Stimulated activated naive B cell treated with anti-CD40 and anti-IgM and Interleukin-4, amounts not matched to agents 10 μg/mL and 1 μg/mL and 100 μg/mL, for 72 hours (primary cell): ENCODE results near the gene KLHDC1.
"Not testable (repeated sequence)": the region's sequence is repeated elsewhere in the genome, so short reads cannot be mapped to it uniquely, and the experiment has no call there.

ENCODE experiments used
- ATAC-seq, 2 donors: fragments of 150-1000 bp; cut with Tn5 transposase; replicated peaks; 2 replicates each; pipeline ENCODE4 v1.10.0; 2021; ENCODE audit warnings: moderate library complexity in 1 of 2
- DNase-seq: peaks from one replicate; pipeline ENCODE4 v3.0.0; 2021
- H3K27ac Mint-ChIP-seq: one replicate; pipeline ENCODE4 v1.8.0; 2022; ENCODE audit warnings: mild to moderate bottlenecking, mixed read lengths
- H3K27me3 Mint-ChIP-seq, 2 donors: one replicate each; pipeline ENCODE4 v1.8.0; 2022; ENCODE audit warnings: mixed read lengths in 2 of 2
- H3K36me3 Mint-ChIP-seq, 2 donors: one replicate each; pipeline ENCODE4 v1.8.0; 2022; ENCODE audit warnings: mixed read lengths in 2 of 2, mild to moderate bottlenecking in 1 of 2
- H3K4me1 Mint-ChIP-seq, 2 donors: one replicate each; pipeline ENCODE4 v1.8.0; 2022; ENCODE audit warnings: mixed read lengths in 2 of 2, mild to moderate bottlenecking in 1 of 2
- H3K4me3 Mint-ChIP-seq, 2 donors: one replicate each; pipeline ENCODE4 v1.8.0; 2022; ENCODE audit warnings: mild to moderate bottlenecking in 2 of 2, mixed read lengths in 2 of 2, moderate library complexity in 1 of 2
- H3K9me3 Mint-ChIP-seq, 2 donors: one replicate each; pipeline ENCODE4 v1.8.0; 2022; ENCODE audit warnings: mixed read lengths in 2 of 2, mild to moderate bottlenecking in 1 of 2

Gene KLHDC1

DNA sequence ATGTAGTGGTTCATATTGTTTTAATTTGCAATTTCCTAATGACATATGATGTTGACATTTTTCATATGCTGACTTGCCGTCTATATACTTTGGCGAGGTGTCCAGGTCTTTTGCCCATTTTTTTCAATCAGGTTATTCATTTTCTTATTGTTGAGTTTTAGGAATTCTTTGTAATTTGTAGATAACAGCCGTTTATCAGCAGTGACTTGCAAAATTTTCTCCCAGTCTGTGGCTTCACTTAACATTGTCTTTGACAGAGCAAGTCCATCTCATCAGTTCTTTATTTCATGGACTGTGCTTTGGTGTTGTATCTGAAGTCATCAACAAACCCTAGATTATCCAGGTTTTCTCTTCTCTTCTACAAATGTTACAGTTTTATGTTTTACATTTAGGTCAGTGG lies 62.5 kb downstream of the KLHDC1 start:
- Mint-ChIP-seq H3K36me3 (peaks cover 3% of the 10 kb centered on the region in 2 donors), H3K27me3 (no peaks in the 10 kb centered on the region), H3K4me3 (no peak overlapping the region), H3K27ac (no peak overlapping the region), H3K9me3 (peaks cover 2 to 3% of the 10 kb centered on the region in 2 donors), H3K4me1 (no peaks in the 10 kb centered on the region)
- no peak for ATAC-seq
- no peak for DNase-seq

DNA sequence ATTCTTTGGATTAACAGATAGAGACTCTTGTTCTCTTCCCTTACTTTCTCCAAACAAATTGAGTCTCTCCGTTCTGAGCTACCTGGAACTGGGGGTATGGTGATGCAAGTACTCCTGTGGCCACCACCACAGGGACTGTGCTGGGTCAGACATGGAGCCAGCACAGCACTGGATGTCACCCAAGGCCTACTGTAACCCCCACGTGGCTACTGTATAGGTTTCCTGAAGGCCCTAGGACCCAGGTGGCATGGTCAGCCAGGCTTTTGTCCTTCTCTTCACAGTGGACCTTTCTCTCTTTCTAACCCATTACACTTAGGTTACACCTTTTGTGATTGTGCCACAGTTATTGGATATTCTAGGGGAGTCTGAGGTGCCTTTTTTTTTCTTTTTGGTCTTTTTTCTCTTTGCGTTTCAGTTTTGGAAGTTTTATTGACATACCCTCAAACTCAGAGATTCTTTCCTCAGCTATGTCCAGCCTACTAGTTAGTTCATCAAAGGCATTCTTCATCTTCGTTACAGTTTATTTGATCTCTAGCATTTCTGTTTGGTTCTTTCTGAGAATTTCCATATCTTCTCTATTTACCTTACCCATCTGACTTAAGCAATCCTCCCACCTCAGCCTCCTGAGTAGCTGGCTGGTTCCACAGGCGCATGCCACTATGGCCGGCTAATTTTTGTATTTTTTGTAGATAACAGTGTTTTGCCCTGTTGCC lies 69.1 kb downstream of the KLHDC1 start:
- ATAC-seq (no peak), DNase-seq (no peak)
- Mint-ChIP-seq H3K9me3 (no peaks in the 10 kb centered on the region), H3K27ac (no peak overlapping the region), H3K27me3 (no peaks in the 10 kb centered on the region), H3K4me1 (peaks cover 4% of the 10 kb centered on the region in 2 donors), H3K36me3 (no peaks in the 10 kb centered on the region), H3K4me3 (no peak overlapping the region)

DNA sequence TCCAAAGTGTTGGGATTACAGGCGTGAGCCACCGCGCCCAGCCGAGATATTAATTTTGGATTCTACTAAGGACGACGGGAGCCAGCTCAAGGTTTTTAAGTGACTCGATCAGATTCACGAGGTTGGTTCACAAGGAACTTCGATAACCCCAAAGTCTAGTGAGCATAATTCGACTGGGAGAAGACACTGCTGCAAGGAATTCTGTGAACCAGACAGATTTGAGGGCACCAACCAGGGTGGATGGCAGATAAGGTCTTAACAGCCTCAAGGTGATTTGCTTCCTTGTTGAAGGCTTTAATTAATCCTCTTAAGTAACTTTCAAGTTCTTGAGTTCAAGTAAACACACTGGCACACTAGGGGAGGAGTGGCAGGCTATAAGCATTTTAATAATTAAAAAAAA lies 73.9 kb downstream of the KLHDC1 start:
- Mint-ChIP-seq H3K4me1 (peaks cover 16 to 34% of the 10 kb centered on the region in 2 donors), H3K27ac (peak overlapping the region; percentile 100), H3K4me3 (peak overlapping the region; percentile 96 to 97), H3K27me3 (no peaks in the 10 kb centered on the region), H3K9me3 (no peaks in the 10 kb centered on the region), H3K36me3 (peaks cover 3 to 4% of the 10 kb centered on the region in 2 donors)
- ATAC-seq: no peak
- DNase-seq: no peak

DNA sequence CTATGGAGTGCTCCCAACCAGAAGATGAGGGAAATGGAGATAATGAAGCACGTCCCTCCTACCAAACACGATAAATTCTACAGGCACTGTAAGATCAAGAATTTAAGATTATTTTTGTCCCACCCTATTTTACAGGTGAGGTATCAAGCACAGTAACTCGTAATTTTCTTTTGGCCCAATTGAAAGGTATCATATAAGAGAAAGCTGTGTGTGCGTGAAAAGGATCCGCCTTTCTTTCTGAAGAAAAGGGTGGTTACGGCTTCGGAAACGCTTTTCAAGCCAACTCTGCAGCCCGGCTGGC lies 74.3 kb downstream of the KLHDC1 start:
- Mint-ChIP-seq H3K27ac (peak overlapping the region; percentile 100), H3K27me3 (no peaks in the 10 kb centered on the region), H3K4me1 (peaks cover 16 to 34% of the 10 kb centered on the region in 2 donors), H3K9me3 (no peaks in the 10 kb centered on the region), H3K4me3 (peak overlapping the region; percentile 96 to 97), H3K36me3 (peaks cover 3 to 4% of the 10 kb centered on the region in 2 donors)
- ATAC-seq (no peak), DNase-seq (no peak)

DNA sequence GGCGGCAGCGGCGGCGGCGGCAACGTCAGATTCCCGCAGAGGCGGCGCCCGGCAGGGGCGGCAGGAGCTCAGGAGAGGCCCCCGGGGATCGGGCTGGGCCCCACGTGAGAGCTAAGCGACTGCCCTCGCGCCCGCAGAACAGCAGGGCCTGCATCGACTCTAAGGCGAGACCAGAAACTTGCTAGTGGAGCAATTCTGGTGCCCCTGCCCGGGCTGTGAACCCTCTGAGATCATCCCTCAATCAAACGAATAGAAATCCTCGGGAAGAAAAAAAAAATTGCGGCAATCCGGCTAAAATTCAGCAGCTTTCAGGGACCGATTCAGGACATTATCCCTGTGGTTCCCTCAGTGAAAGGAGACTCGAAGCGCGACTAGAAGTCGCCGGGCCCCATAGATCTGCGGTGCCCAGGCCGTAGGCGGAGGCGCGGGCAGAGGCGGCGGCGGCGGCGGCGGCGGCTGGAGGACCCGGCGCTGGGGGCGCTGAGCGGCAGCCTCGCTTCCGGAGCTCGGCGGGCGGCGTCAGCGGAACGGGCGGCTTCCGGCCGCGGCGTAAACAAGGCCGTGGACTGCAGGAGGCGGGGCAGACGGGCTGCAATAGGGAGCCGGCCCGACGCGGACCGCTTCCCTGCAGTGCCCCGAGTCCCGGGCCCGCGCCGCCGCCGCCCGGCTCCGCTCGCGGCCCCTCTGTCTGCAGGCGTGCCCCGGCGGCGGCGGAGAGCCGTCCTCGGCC lies 74.8 kb downstream of the KLHDC1 start, which contains the start of gene KLHDC2:
KLHDC2 (plus strand) TSS at position 583 of the 730 bp plus-strand sequence. CDS start 316 bp downstream, outside the sequence.
- Mint-ChIP-seq H3K27ac (peak within 1 kb of the TSS; percentile 100), H3K27me3 (no peaks in the 10 kb centered on the region), H3K4me3 (peak within 1 kb of the TSS; percentile 96 to 97), H3K4me1 (peaks cover 16 to 34% of the 10 kb centered on the region in 2 donors), H3K9me3 (no peaks in the 10 kb centered on the region), H3K36me3 (peaks cover 3 to 4% of the 10 kb centered on the region in 2 donors)
- DNase-seq: peak; percentile 88
- ATAC-seq: peak; percentile 84 to 87

DNA sequence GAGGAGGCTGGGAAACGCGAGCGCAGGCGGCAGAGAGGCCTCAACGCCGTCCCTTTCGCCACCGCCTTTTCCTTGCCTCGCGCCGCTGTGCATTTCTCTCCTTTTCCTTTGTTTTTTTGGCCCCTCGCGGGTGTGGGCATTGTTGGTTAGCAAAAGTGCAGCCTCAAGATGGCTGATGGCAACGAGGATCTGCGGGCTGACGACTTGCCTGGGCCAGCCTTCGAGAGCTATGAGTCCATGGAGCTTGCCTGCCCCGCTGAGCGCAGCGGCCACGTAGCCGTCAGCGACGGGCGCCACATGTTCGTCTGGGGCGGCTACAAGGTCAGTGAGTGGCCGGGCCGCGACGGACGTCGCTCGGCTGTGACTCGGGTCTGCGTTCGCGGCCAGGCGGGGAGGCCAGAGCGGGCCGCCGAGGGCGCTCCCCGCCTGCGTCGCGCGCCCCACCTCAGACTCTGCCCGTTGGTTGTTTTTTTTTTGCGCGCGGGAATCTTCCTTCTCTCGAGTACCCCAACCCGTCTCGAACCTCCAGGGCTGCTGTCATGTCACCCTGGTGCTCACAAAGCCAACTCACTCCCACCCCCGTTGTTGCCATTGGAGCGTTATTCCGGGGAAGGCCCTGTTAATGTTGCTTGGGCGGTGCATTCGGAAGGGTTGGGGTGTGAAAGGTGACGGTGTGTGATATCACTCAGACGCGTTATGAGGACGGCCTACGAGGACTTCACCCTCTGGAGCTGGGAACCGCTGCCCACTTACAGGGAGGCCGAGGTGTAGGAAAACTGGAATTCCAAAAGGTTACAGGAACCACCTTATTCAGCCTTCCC lies 75.6 kb downstream of the KLHDC1 start:
- H3K27me3 Mint-ChIP-seq: no peaks in the 10 kb centered on the region
- no peaks in the 10 kb centered on the region for H3K9me3 Mint-ChIP-seq
- H3K4me3 Mint-ChIP-seq: peak overlapping the region; percentile 90 to 96
- peaks cover 3 to 4% of the 10 kb centered on the region in 2 donors for H3K36me3 Mint-ChIP-seq
- DNase-seq (peak; percentile 68), ATAC-seq (peak; percentile 40 to 54)
- H3K4me1 Mint-ChIP-seq: peaks cover 16 to 34% of the 10 kb centered on the region in 2 donors
- H3K27ac Mint-ChIP-seq: peak overlapping the region; percentile 98

DNA sequence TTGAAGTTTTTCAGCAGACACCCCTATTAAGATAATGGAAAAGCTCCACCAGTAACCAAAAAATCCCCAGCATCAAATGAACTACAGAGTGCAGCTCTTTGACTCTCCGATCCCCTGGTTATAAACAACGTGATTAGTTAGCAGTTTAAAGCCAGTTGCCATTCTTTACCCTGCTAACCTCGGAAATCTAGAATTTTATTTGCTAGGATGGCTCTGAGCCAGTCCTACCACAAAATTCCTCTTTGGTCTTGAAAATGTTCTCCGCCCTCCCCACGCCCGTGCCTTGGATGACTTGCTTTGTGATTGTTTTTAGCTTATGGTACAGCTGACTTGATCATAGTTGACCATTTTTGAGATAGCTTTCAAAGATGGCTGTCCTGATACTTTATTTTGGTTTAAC lies 76.3 kb downstream of the KLHDC1 start:
- Mint-ChIP-seq H3K27me3 (no peaks in the 10 kb centered on the region), H3K9me3 (no peaks in the 10 kb centered on the region), H3K4me1 (peaks cover 16 to 34% of the 10 kb centered on the region in 2 donors), H3K4me3 (peak overlapping the region; percentile 90 to 96), H3K27ac (peak overlapping the region; percentile 98), H3K36me3 (peaks cover 3 to 4% of the 10 kb centered on the region in 2 donors)
- ATAC-seq (no peak), DNase-seq (no peak)

DNA sequence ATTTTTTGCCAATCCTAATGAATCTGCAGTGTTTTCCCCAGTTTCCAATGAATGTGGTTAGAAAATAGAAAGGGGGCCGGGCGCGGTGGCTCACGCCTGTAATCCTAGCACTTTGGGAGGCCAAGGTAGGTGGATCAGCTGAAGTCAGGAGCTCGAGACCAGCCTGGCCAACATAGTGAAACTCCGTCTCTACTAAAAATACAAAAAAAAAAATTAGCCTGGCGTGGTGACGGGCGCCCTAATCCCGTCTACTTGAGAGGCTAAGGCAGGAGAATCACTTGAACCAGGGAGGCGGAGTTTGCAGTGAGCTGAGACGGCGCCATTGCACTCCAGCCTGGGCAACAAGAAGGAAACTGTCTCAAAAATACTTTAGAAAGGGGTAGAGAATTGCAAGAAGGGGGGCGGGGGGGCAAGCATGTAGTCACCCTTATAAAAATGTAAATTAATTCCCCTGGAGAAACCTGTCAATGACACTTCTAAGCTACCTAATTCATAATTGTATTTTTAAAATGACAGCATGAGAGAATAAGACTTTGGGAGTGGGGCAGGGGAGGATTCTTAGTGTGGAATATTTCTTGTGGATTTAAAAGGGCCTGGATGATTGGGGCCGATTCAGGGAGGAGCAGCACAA lies 76.8 kb downstream of the KLHDC1 start:
- Mint-ChIP-seq H3K9me3 (no peaks in the 10 kb centered on the region), H3K27me3 (no peaks in the 10 kb centered on the region), H3K27ac (peak overlapping the region; percentile 98), H3K4me3 (peak overlapping the region; percentile 90 to 96), H3K36me3 (peaks cover 3 to 6% of the 10 kb centered on the region in 2 donors), H3K4me1 (peaks cover 16 to 34% of the 10 kb centered on the region in 2 donors)
- DNase-seq: no peak
- no peak for ATAC-seq

DNA sequence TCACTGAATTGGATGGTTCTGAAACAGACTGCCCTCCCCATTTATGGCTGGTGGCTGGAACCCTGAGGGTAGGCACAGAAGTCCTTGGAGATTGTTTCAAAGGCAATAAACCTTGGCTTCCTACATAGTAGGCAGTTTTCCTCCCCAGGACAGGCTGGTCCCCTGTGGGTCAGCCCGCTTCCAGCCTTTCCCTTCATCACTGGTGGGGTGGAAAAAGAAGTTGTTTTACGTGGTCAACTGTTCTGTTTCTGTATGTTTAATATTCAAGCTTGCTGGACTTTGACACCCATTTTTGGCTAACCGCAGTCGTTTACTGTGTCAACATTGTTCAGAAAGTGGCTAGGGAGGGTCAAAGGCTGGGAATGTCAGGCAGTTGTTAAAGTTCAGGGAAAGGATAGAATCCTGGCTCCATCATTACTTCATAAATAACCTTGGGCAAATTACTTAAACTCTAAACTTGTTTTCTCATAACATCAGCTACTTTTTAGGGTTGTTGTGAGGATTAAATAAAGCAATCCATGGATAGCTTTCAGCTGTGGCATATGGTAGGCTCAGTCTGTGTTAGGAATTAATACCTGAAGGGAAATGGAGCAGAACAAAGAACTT lies 77.4 kb downstream of the KLHDC1 start:
- H3K4me1 Mint-ChIP-seq: peaks cover 17 to 34% of the 10 kb centered on the region in 2 donors

DNA sequence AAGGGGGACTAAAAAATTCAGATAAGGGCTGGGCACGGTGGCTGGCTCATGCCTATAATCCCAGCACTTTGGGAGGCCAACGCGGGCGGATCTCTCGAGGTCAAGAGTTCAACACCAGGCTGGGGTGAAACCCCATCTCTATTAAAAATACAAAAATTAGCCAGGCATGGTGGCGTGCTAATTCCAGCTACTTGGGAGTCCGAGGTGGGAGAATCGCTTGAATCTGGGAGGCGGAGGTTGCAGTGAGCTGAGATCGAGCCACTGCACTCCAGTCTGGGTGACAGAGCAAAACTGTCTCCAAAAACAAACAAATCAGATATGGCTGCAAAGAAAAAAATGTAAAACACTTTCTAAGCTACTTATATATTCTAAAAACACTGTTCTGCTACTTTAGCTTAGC lies 78.8 kb downstream of the KLHDC1 start:
- not testable (repeated sequence) for H3K4me3 Mint-ChIP-seq, H3K27me3 Mint-ChIP-seq, ATAC-seq, DNase-seq, H3K27ac Mint-ChIP-seq, H3K9me3 Mint-ChIP-seq
- peaks cover 11 to 18% of the 10 kb centered on the region in 2 donors for H3K36me3 Mint-ChIP-seq
- peaks cover 16 to 33% of the 10 kb centered on the region in 2 donors for H3K4me1 Mint-ChIP-seq

More for the DNA sequence above, 77.4 kb downstream of the KLHDC1 start:
- Mint-ChIP-seq H3K27me3 (no peaks in the 10 kb centered on the region), H3K27ac (no peak overlapping the region), H3K9me3 (no peaks in the 10 kb centered on the region), H3K36me3 (peaks cover 6 to 12% of the 10 kb centered on the region in 2 donors), H3K4me3 (no peak overlapping the region)
- ATAC-seq (no peak), DNase-seq (no peak)

DNA sequence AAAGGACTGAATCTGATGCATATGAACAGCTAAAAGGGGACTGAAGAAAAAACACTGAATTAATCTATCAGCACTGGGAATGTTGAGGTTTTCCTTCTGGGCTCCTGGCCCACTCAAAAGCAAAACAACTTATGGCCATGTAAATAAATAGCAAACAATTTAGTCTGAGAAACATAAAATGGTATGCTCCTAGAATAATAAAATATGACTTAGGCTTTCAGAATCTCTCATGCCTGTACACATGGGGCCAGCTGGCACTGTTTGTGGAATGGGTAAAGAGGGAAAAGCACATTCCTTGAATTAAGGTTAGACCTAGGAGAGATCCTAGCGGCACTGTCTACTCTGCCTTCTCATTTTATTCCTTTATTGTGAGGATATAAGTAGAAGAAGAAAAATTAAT lies 81.2 kb downstream of the KLHDC1 start:
- ATAC-seq: no peak
- peaks cover 12 to 22% of the 10 kb centered on the region in 2 donors for H3K36me3 Mint-ChIP-seq
- no peak overlapping the region for H3K27ac Mint-ChIP-seq
- H3K9me3 Mint-ChIP-seq: no peaks in the 10 kb centered on the region
- H3K4me1 Mint-ChIP-seq: peaks cover 13 to 26% of the 10 kb centered on the region in 2 donors
- DNase-seq: no peak
- no peaks in the 10 kb centered on the region for H3K27me3 Mint-ChIP-seq
- H3K4me3 Mint-ChIP-seq: no peak overlapping the region

DNA sequence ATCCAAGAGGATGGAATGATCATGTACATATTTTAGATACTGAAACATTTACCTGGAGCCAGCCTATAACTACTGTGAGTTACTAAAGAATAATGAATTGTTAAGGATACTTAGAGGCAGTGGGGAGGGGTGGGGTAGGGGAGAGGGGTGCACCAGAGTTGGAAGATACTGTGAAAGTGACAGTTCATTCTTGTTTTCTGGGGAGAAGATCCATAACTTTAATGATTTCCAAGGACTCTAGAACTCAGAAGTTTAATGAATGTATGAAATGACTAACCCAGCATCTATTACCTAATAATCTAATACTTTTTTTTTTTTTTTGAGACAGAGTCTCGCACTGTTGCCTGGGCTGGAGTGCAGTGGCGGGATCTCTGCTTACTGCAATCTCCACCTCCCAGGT lies 85.5 kb downstream of the KLHDC1 start:
- no peak for ATAC-seq
- Mint-ChIP-seq H3K4me3 (no peak overlapping the region), H3K36me3 (peaks cover 19 to 36% of the 10 kb centered on the region in 2 donors), H3K4me1 (peaks cover 0 to 2% of the 10 kb centered on the region in 2 donors), H3K27ac (no peak overlapping the region), H3K27me3 (no peaks in the 10 kb centered on the region), H3K9me3 (no peaks in the 10 kb centered on the region)
- DNase-seq: no peak

DNA sequence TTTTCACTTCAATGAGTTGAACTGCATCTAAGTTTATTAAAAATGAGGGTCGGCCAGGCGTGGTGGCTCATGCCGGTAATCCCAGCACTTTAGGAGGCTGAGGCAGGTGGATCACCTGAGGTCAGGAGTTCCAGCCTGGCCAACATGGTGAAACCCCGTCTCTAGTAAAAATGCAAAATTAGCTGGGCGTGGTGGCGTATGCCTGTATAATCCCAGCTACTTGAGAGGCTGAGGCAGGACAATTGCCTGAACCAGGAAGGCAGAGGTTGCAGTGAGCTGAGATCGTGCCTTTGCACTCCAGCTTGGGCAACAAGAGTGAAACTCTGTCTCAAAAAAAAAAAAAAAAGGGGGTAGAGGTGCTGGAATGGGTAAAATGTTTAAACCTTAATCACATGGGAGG lies 88.1 kb downstream of the KLHDC1 start:
- H3K4me3 Mint-ChIP-seq, H3K27me3 Mint-ChIP-seq, DNase-seq, ATAC-seq, H3K9me3 Mint-ChIP-seq, H3K4me1 Mint-ChIP-seq: not testable (repeated sequence)
- Mint-ChIP-seq H3K27ac (peak overlapping the region; percentile 59), H3K36me3 (peaks cover 19 to 30% of the 10 kb centered on the region in 2 donors)
